Measurements from ENCODE around the gene MMP25.

Gene MMP25

GRCh38 chr16:3026609-3027488 is 19.5 kb upstream of the MMP25 start:
- no peak overlapping the region for H3K27ac ChIP-seq
- no peak overlapping the region for H3K4me3 ChIP-seq (ENCODE audit: low read depth, low read length)
- TF ChIP-seq, protein P1, sequence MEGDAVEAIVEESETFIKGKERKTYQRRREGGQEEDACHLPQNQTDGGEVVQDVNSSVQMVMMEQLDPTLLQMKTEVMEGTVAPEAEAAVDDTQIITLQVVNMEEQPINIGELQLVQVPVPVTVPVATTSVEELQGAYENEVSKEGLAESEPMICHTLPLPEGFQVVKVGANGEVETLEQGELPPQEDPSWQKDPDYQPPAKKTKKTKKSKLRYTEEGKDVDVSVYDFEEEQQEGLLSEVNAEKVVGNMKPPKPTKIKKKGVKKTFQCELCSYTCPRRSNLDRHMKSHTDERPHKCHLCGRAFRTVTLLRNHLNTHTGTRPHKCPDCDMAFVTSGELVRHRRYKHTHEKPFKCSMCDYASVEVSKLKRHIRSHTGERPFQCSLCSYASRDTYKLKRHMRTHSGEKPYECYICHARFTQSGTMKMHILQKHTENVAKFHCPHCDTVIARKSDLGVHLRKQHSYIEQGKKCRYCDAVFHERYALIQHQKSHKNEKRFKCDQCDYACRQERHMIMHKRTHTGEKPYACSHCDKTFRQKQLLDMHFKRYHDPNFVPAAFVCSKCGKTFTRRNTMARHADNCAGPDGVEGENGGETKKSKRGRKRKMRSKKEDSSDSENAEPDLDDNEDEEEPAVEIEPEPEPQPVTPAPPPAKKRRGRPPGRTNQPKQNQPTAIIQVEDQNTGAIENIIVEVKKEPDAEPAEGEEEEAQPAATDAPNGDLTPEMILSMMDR (IDR thresholded peaks at IDR 0.05; ENCODE audit: low read depth, low read length): no peak
- H3K36me3 ChIP-seq: peaks cover 35% of the 10 kb centered on the region
- H3K9me3 ChIP-seq (ENCODE audit: severe bottlenecking): peaks cover 2% of the 10 kb centered on the region
- peaks cover 32% of the 10 kb centered on the region for H3K27me3 ChIP-seq (ENCODE audit: insufficient read depth, low read depth, severe bottlenecking)
- no peak for DNase-seq

- Histone ChIP-seq H3K9me3 (ENCODE audit: severe bottlenecking) (peaks cover 2% of the 10 kb centered on the region), H3K27ac (no peak overlapping the region)
- TF ChIP-seq, protein P1 (IDR thresholded peaks at IDR 0.05; ENCODE audit: low read depth, low read length): no peak
These were observed 18.9 kb upstream of the MMP25 start for GRCh38 chr16:3027489-3027795.

DNA sequence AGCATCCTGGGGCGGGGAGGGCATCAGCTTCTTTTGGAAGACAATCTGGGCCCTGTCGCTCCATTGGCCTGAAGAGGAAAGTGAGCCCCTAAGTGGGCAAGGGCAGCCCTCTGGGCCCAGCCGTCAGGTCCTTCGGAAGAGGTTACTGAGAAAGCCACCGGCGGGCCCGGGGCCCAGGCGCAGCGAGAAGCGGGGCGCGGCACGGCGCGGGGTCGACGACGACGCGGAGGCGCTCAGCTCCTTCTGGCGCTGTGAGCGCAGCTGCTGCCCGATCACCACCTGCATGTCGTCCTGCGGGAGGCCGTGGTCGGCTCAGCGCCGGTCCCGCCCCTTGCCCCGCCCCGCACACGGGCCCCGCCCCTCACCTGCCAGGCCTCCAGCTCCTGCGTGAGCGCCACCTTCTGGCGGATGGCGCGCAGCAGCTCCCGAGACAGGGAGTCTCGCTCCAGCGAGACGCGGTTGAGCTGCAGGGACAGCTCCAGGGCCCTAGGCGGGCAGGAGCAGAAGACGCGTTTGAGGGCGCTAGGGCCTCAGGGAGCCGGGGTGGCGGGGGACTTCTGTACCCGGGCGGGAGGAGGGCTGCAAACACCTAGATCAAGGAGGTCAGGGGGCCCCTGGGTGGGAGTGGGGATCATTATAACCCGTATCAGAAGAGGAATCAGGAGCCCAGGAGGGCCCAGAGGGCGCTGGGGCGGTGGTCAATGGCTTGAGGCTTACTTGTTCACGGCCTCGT is 18.2 kb upstream of the MMP25 start:
- peaks cover 2% of the 10 kb centered on the region for H3K9me3 ChIP-seq (ENCODE audit: severe bottlenecking)
- peaks cover 45% of the 10 kb centered on the region for H3K27me3 ChIP-seq (ENCODE audit: insufficient read depth, low read depth, severe bottlenecking)
- H3K4me3 ChIP-seq (ENCODE audit: low read depth, low read length): peak overlapping the region; percentile 19
- TF ChIP-seq, protein P1 (IDR thresholded peaks at IDR 0.05; ENCODE audit: low read depth, low read length): peak; percentile 87
- no peak overlapping the region for H3K27ac ChIP-seq
- DNase-seq: peak; percentile 93
- H3K36me3 ChIP-seq: peaks cover 29% of the 10 kb centered on the region

More at GRCh38 chr16:3027489-3027795, 18.9 kb upstream of the MMP25 start:
- no peak for DNase-seq
- H3K4me3 ChIP-seq (ENCODE audit: low read depth, low read length): no peak overlapping the region
- peaks cover 32% of the 10 kb centered on the region for H3K36me3 ChIP-seq
- H3K27me3 ChIP-seq (ENCODE audit: insufficient read depth, low read depth, severe bottlenecking): peaks cover 38% of the 10 kb centered on the region

- peaks cover 29% of the 10 kb centered on the region for H3K36me3 ChIP-seq
- peak; percentile 63 for DNase-seq
- TF ChIP-seq, protein P1 (IDR thresholded peaks at IDR 0.05; ENCODE audit: low read depth, low read length): no peak
- peak overlapping the region; percentile 19 for H3K4me3 ChIP-seq (ENCODE audit: low read depth, low read length)
- H3K27me3 ChIP-seq (ENCODE audit: insufficient read depth, low read depth, severe bottlenecking): peaks cover 52% of the 10 kb centered on the region
- H3K27ac ChIP-seq: no peak overlapping the region
- peaks cover 2% of the 10 kb centered on the region for H3K9me3 ChIP-seq (ENCODE audit: severe bottlenecking)
These were observed 17.5 kb upstream of the MMP25 start for GRCh38 chr16:3028716-3029319.

- TF ChIP-seq, protein P1 (IDR thresholded peaks at IDR 0.05; ENCODE audit: low read depth, low read length): no peak
- Histone ChIP-seq H3K36me3 (peaks cover 29% of the 10 kb centered on the region), H3K9me3 (ENCODE audit: severe bottlenecking) (peaks cover 2% of the 10 kb centered on the region), H3K27ac (no peak overlapping the region), H3K27me3 (ENCODE audit: insufficient read depth, low read depth, severe bottlenecking) (peaks cover 59% of the 10 kb centered on the region), H3K4me3 (ENCODE audit: low read depth, low read length) (peak overlapping the region; percentile 17)
- DNase-seq: no peak
These were observed 16.7 kb upstream of the MMP25 start for GRCh38 chr16:3029491-3030221.
